HG02852 (cell line): ENCODE results near the gene SERPINB6.
A peak's percentile ranks its signal among the peaks of the same experiment; 100 is the strongest.
"Not testable (repeated sequence)": the region's sequence is repeated elsewhere in the genome, so short reads cannot be mapped to it uniquely, and the experiment has no call there.

Experiments
- ATAC-seq: cut with Tn5 transposase; IDR thresholded peaks from one replicate; pipeline ENCODE4 v1.9.1; 2021; ENCODE audit warnings: mild to moderate bottlenecking, moderate library complexity; ENCODE audit not compliant: unreplicated experiment

SERPINB6 gene

GRCh38 chr6:2917065-2917464 is 54.3 kb downstream of the SERPINB6 start:
- no peak for ATAC-seq

GRCh38 chr6:2916158-2916925 is 55.0 kb downstream of the SERPINB6 start:
- ATAC-seq: no peak

GRCh38 chr6:2915150-2915549 is 56.2 kb downstream of the SERPINB6 start:
- no peak for ATAC-seq

GRCh38 chr6:2914318-2914660 is 57.1 kb downstream of the SERPINB6 start:
- ATAC-seq: no peak

- no peak for ATAC-seq
Measured at GRCh38 chr6:2913621-2914317, 57.6 kb downstream of the SERPINB6 start.

- no peak for ATAC-seq
Measured at GRCh38 chr6:2911171-2911570, 60.2 kb downstream of the SERPINB6 start.

GRCh38 chr6:2909718-2910117 is 61.6 kb downstream of the SERPINB6 start:
- no peak for ATAC-seq

GRCh38 chr6:2909051-2909606 is 62.2 kb downstream of the SERPINB6 start:
- not testable (repeated sequence) for ATAC-seq

- not testable (repeated sequence) for ATAC-seq
Measured at GRCh38 chr6:2908516-2908915, 62.9 kb downstream of the SERPINB6 start.

- ATAC-seq: not testable (repeated sequence)
Measured at GRCh38 chr6:2903411-2904185, 67.8 kb downstream of the SERPINB6 start.

- ATAC-seq: not testable (repeated sequence)
Measured at GRCh38 chr6:2901645-2902502, 69.5 kb downstream of the SERPINB6 start.

GRCh38 chr6:2900821-2901644 is 70.3 kb downstream of the SERPINB6 start:
- ATAC-seq: no peak

GRCh38 chr6:2900221-2900807 is 71.1 kb downstream of the SERPINB6 start:
- no peak for ATAC-seq

- ATAC-seq: peak; percentile 29
Measured at GRCh38 chr6:2899596-2899995, 71.8 kb downstream of the SERPINB6 start.
